Central memory CD8-positive, alpha-beta T cell (primary cell): ENCODE data around the gene ATAD3A.
"Not testable (repeated sequence)": the region's sequence is repeated elsewhere in the genome, so short reads cannot be mapped to it uniquely, and the experiment has no call there.

ENCODE experiments used
- ATAC-seq: fragments of 150-1000 bp; cut with Tn5 transposase; replicated peaks from 2 replicates; pipeline ENCODE4 v1.10.0; 2022; ENCODE audit warnings: mild to moderate bottlenecking, moderate FRiP score, moderate number of reproducible peaks; ENCODE audit not compliant: poor library complexity, severe bottlenecking; ENCODE audit errors: extremely low read depth
- DNase-seq, 2 donors: peaks; one replicate each; pipeline ENCODE4 v3.0.0; 2021; ENCODE audit warnings: low spot score in 2 of 2
- H3K27ac Mint-ChIP-seq: one replicate; pipeline ENCODE4 v1.8.0; 2022; ENCODE audit warnings: low read depth, mild to moderate bottlenecking, moderate library complexity, mixed read lengths
- H3K27me3 Mint-ChIP-seq: one replicate; pipeline ENCODE4 v1.8.0; 2022; ENCODE audit warnings: mixed read lengths
- H3K36me3 Mint-ChIP-seq: one replicate; pipeline ENCODE4 v1.8.0; 2022; ENCODE audit warnings: mild to moderate bottlenecking, moderate library complexity, mixed read lengths; ENCODE audit not compliant: insufficient read depth
- H3K4me1 Mint-ChIP-seq: one replicate; pipeline ENCODE4 v1.8.0; 2022; ENCODE audit warnings: mixed read lengths
- H3K4me3 Mint-ChIP-seq: one replicate; pipeline ENCODE4 v1.8.0; 2022; ENCODE audit warnings: mild to moderate bottlenecking, moderate library complexity, mixed read lengths
- H3K9me3 Mint-ChIP-seq: one replicate; pipeline ENCODE4 v1.8.0; 2022; ENCODE audit warnings: mixed read lengths

Gene ATAD3A

GRCh38 chr1:1550591-1551432 lies 38.9 kb downstream of the ATAD3A start:
- H3K36me3 Mint-ChIP-seq, result peaks cover 2% of the 10 kb centered on the region
- DNase-seq, result no peak
- no peak overlapping the region for H3K27ac Mint-ChIP-seq
- no peaks in the 10 kb centered on the region for H3K27me3 Mint-ChIP-seq
- H3K4me3 Mint-ChIP-seq, result no peak overlapping the region
- ATAC-seq, result no peak
- H3K4me1 Mint-ChIP-seq, result peaks cover 12% of the 10 kb centered on the region
- H3K9me3 Mint-ChIP-seq, result no peaks in the 10 kb centered on the region

GRCh38 chr1:1551524-1552262 lies 39.7 kb downstream of the ATAD3A start:
- ATAC-seq (no peak), DNase-seq (no peak)
- Mint-ChIP-seq H3K36me3 (peaks cover 2% of the 10 kb centered on the region), H3K4me1 (peaks cover 12% of the 10 kb centered on the region), H3K27ac (no peak overlapping the region), H3K4me3 (no peak overlapping the region), H3K9me3 (no peaks in the 10 kb centered on the region), H3K27me3 (no peaks in the 10 kb centered on the region)

GRCh38 chr1:1552263-1552639 lies 40.3 kb downstream of the ATAD3A start:
- Mint-ChIP-seq H3K9me3 (no peaks in the 10 kb centered on the region), H3K27me3 (no peaks in the 10 kb centered on the region), H3K4me1 (peaks cover 12% of the 10 kb centered on the region), H3K27ac (peak overlapping the region; percentile 10), H3K36me3 (peaks cover 4% of the 10 kb centered on the region), H3K4me3 (no peak overlapping the region)
- DNase-seq (no peak), ATAC-seq (no peak)

GRCh38 chr1:1553821-1554494 lies 42.0 kb downstream of the ATAD3A start:
- peak overlapping the region; percentile 71 for H3K27ac Mint-ChIP-seq
- H3K27me3 Mint-ChIP-seq, result no peaks in the 10 kb centered on the region
- peaks cover 4% of the 10 kb centered on the region for H3K36me3 Mint-ChIP-seq
- no peak overlapping the region for H3K4me3 Mint-ChIP-seq
- ATAC-seq (no peak), DNase-seq (no peak)
- H3K9me3 Mint-ChIP-seq, result no peaks in the 10 kb centered on the region
- H3K4me1 Mint-ChIP-seq, result peaks cover 21% of the 10 kb centered on the region

GRCh38 chr1:1554550-1554925 lies 42.6 kb downstream of the ATAD3A start:
- H3K36me3 Mint-ChIP-seq, result peaks cover 4% of the 10 kb centered on the region
- no peaks in the 10 kb centered on the region for H3K27me3 Mint-ChIP-seq
- ATAC-seq, result no peak
- peaks cover 21% of the 10 kb centered on the region for H3K4me1 Mint-ChIP-seq
- H3K27ac Mint-ChIP-seq, result peak overlapping the region; percentile 51
- no peak overlapping the region for H3K4me3 Mint-ChIP-seq
- no peak for DNase-seq
- H3K9me3 Mint-ChIP-seq, result no peaks in the 10 kb centered on the region

GRCh38 chr1:1554926-1555915 lies 43.3 kb downstream of the ATAD3A start:
- ATAC-seq, result no peak
- DNase-seq, result no peak
- H3K4me3 Mint-ChIP-seq, result no peak overlapping the region
- no peaks in the 10 kb centered on the region for H3K9me3 Mint-ChIP-seq
- H3K27me3 Mint-ChIP-seq, result no peaks in the 10 kb centered on the region
- H3K4me1 Mint-ChIP-seq, result peaks cover 21% of the 10 kb centered on the region
- H3K36me3 Mint-ChIP-seq, result peaks cover 4% of the 10 kb centered on the region
- peak overlapping the region; percentile 51 for H3K27ac Mint-ChIP-seq

GRCh38 chr1:1556505-1556904 lies 44.5 kb downstream of the ATAD3A start:
- Mint-ChIP-seq H3K4me3 (no peak overlapping the region), H3K27ac (no peak overlapping the region), H3K4me1 (peaks cover 23% of the 10 kb centered on the region), H3K36me3 (peaks cover 9% of the 10 kb centered on the region), H3K27me3 (no peaks in the 10 kb centered on the region), H3K9me3 (no peaks in the 10 kb centered on the region)
- DNase-seq (no peak), ATAC-seq (no peak)

GRCh38 chr1:1556961-1557360 lies 45.0 kb downstream of the ATAD3A start:
- not testable (repeated sequence) for H3K9me3 Mint-ChIP-seq, H3K4me3 Mint-ChIP-seq, H3K27ac Mint-ChIP-seq, ATAC-seq, H3K27me3 Mint-ChIP-seq, DNase-seq
- H3K36me3 Mint-ChIP-seq, result peaks cover 12% of the 10 kb centered on the region
- H3K4me1 Mint-ChIP-seq, result peaks cover 24% of the 10 kb centered on the region

- not testable (repeated sequence) for DNase-seq, H3K27me3 Mint-ChIP-seq, H3K4me3 Mint-ChIP-seq, ATAC-seq, H3K27ac Mint-ChIP-seq, H3K9me3 Mint-ChIP-seq
- peaks cover 23% of the 10 kb centered on the region for H3K4me1 Mint-ChIP-seq
- H3K36me3 Mint-ChIP-seq, result peaks cover 18% of the 10 kb centered on the region
These were observed 45.7 kb downstream of the ATAD3A start for GRCh38 chr1:1557688-1558087.

- ATAC-seq (no peak), DNase-seq (no peak)
- Mint-ChIP-seq H3K36me3 (peaks cover 27% of the 10 kb centered on the region), H3K9me3 (no peaks in the 10 kb centered on the region), H3K27me3 (no peaks in the 10 kb centered on the region), H3K27ac (peak overlapping the region; percentile 53), H3K4me1 (peaks cover 23% of the 10 kb centered on the region), H3K4me3 (no peak overlapping the region)
These were observed 46.6 kb downstream of the ATAD3A start for GRCh38 chr1:1558591-1558990.

GRCh38 chr1:1559066-1559465 lies 47.1 kb downstream of the ATAD3A start:
- Mint-ChIP-seq H3K27ac (peak overlapping the region; percentile 46), H3K36me3 (peaks cover 30% of the 10 kb centered on the region), H3K27me3 (no peaks in the 10 kb centered on the region), H3K4me3 (no peak overlapping the region), H3K9me3 (no peaks in the 10 kb centered on the region), H3K4me1 (peaks cover 23% of the 10 kb centered on the region)
- DNase-seq, result no peak
- no peak for ATAC-seq

GRCh38 chr1:1560178-1560577 lies 48.2 kb downstream of the ATAD3A start:
- Mint-ChIP-seq H3K4me1 (peaks cover 18% of the 10 kb centered on the region), H3K4me3 (no peak overlapping the region), H3K27ac (no peak overlapping the region), H3K27me3 (no peaks in the 10 kb centered on the region), H3K36me3 (peaks cover 39% of the 10 kb centered on the region), H3K9me3 (no peaks in the 10 kb centered on the region)
- DNase-seq (no peak), ATAC-seq (no peak)
